HCT116 (cell line): ENCODE results near the gene VGLL2. TPM values are rescaled to one million over a fixed set of nuclear protein-coding genes. Genes with fewer than 3 reads are reported as not detected.

ENCODE experiments used
- ATAC-seq: fragments of 200-7000 bp; cut with Tn5 transposase; 2 replicates; pipeline ENCODE4 v1.9.1; 2020; ENCODE audit warnings: mild to moderate bottlenecking, moderate library complexity
- BruUV-seq: library from RNA; stranded (reverse); fragments of 400-500 nt; replicated peaks from 2 replicates; lab custom pipeline; 2021; lab: Mats Ljungman, UMichigan
- CTCF ChIA-PET: fragments of 300-600 bp; sonication (Branson Sonifier 250); formaldehyde crosslinking; loops from one replicate; lab custom pipeline; 2021; ENCODE audit warnings: antibody characterized with exemption; lab: Charles Lee
- POLR2A ChIA-PET: fragments of 300-600, 350-600 bp; sonication (Branson Sonifier 250); formaldehyde crosslinking; loops from one replicate; lab custom pipeline; 2021; ENCODE audit warnings: antibody characterized with exemption; lab: Charles Lee
- RAD21 ChIA-PET, 2 experiments: fragments of 300-600 bp; sonication (Branson Sonifier 250); formaldehyde crosslinking; loops; one replicate each; lab custom pipeline; 2023; ENCODE audit warnings: low total read pairs in 2 of 2; ENCODE audit not compliant: uncharacterized antibody in 2 of 2, unreplicated experiment in 2 of 2, low non-redundant PET in 1 of 2; lab: Charles Lee
- DNase-seq: peaks from one replicate; pipeline ENCODE4 v3.0.0-alpha.2; 2010; ENCODE audit warnings: low read depth, low spot score
- H2AFZ ChIP-seq: fragments of 200-600 bp; shearing (Covaris generic), sonication (generic); 2 replicates; pipeline ENCODE4 v1.6.1; 2017; ENCODE audit warnings: low read depth, mixed run types, mixed read lengths, antibody characterized with exemption, low read length; ENCODE audit not compliant: poor library complexity, severe bottlenecking
- H3K27ac ChIP-seq: 2 replicates; pipeline ENCODE4 v1.5.1; 2012; ENCODE audit warnings: low read depth, low read length
- H3K27me3 ChIP-seq: fragments of 200-600 bp; sonication (generic); 2 replicates; pipeline ENCODE4 v1.6.1; 2016; ENCODE audit warnings: mixed run types, low read length, mixed read lengths; ENCODE audit not compliant: insufficient read depth
- H3K36me3 ChIP-seq, 2 experiments: fragments of 200-500 bp in 1 of 2; fragments of 200-600 bp in 1 of 2; sonication (Bioruptor generic) in 1 of 2; sonication (generic) in 1 of 2; 2 replicates each; pipeline versions ENCODE4 v1.5.1 to v1.6.1; 2014 to 2016; ENCODE audit warnings: low read length in 2 of 2, inconsistent platforms in 1 of 2, mixed read lengths in 1 of 2, mixed run types in 1 of 2; ENCODE audit not compliant: insufficient read depth in 2 of 2, control insufficient read depth in 1 of 2
- H3K4me1 ChIP-seq, 2 experiments: fragments of 200-600 bp in 1 of 2; sonication (generic) in 1 of 2; 2 replicates each; pipeline versions ENCODE4 v1.5.1 to v1.6.1; 2012 to 2017; ENCODE audit warnings: low read length in 2 of 2, inconsistent platforms in 1 of 2, mild to moderate bottlenecking in 1 of 2, mixed read lengths in 1 of 2, mixed run types in 1 of 2, moderate library complexity in 1 of 2; ENCODE audit not compliant: insufficient read depth in 2 of 2, control insufficient read depth in 1 of 2
- H3K4me2 ChIP-seq: fragments of 200-600 bp; sonication (generic); 2 replicates; pipeline ENCODE4 v1.6.1; 2017; ENCODE audit warnings: mixed run types, low read length, mixed read lengths
- H3K4me3 ChIP-seq, 2 experiments: fragments of 200-600 bp in 1 of 2; sonication (generic) in 1 of 2; replicated peaks in 1 of 2; 2 replicates each; pipeline ENCODE4 v1.5.1; 2011 to 2016; ENCODE audit warnings: low read length in 2 of 2, control low read depth in 1 of 2, low read depth in 1 of 2, mild to moderate bottlenecking in 1 of 2, mixed read lengths in 1 of 2, mixed run types in 1 of 2
- H3K79me2 ChIP-seq: fragments of 200-600 bp; sonication (generic); 2 replicates; pipeline ENCODE4 v1.6.1; 2017; ENCODE audit warnings: mild to moderate bottlenecking, mixed run types, low read length, moderate library complexity, mixed read lengths; ENCODE audit not compliant: insufficient read depth
- H3K9ac ChIP-seq: fragments of 200-600 bp; sonication (generic); 2 replicates; pipeline ENCODE4 v1.6.1; 2016; ENCODE audit warnings: low read length, mixed read lengths
- H3K9me2 ChIP-seq: fragments of 200-600 bp; sonication (generic), shearing (Covaris generic); 2 replicates; pipeline ENCODE4 v1.6.1; 2017; ENCODE audit warnings: mixed run types, mild to moderate bottlenecking, moderate library complexity; ENCODE audit not compliant: insufficient read depth
- H3K9me3 ChIP-seq, 2 experiments: fragments of 200-500 bp in 1 of 2; fragments of 200-600 bp in 1 of 2; sonication (Bioruptor generic) in 1 of 2; sonication (generic) in 1 of 2; 2 replicates each; pipeline ENCODE4 v1.6.1; 2014 to 2017; ENCODE audit warnings: low read length in 2 of 2, mixed read lengths in 2 of 2, inconsistent platforms in 1 of 2, low read depth in 1 of 2, mild to moderate bottlenecking in 1 of 2, mixed run types in 1 of 2, moderate library complexity in 1 of 2; ENCODE audit not compliant: control insufficient read depth in 1 of 2, insufficient read depth in 1 of 2
- H4K20me1 ChIP-seq: fragments of 200-600 bp; sonication (generic), shearing (Covaris generic); 2 replicates; pipeline ENCODE4 v1.6.1; 2017; ENCODE audit warnings: mixed run types, mild to moderate bottlenecking, moderate library complexity; ENCODE audit not compliant: insufficient read depth
- CEBPB ChIP-seq: IDR thresholded peaks from 2 replicates; pipeline ENCODE4 v1.6.1; 2012; ENCODE audit warnings: low read depth
- EGR1 ChIP-seq: IDR thresholded peaks from 2 replicates; pipeline ENCODE4 v1.6.1; 2012; ENCODE audit warnings: low read depth
- ELF1 ChIP-seq: IDR thresholded peaks from 2 replicates; pipeline ENCODE4 v1.6.1; 2012; ENCODE audit warnings: low read depth, borderline replicate concordance
- EZH2phosphoT487 ChIP-seq: fragments of 200-600 bp; IDR thresholded peaks from 2 replicates; pipeline ENCODE4 v1.6.1; 2018; ENCODE audit warnings: antibody characterized with exemption, borderline replicate concordance
- FOSL1 ChIP-seq: IDR thresholded peaks from 2 replicates; pipeline ENCODE4 v1.6.1; 2012; ENCODE audit warnings: low read depth
- POLR2A ChIP-seq: IDR thresholded peaks from 2 replicates; pipeline ENCODE4 v1.7.0; 2011; ENCODE audit warnings: borderline replicate concordance; ENCODE audit not compliant: insufficient read depth, insufficient read length; ENCODE audit errors: extremely low read depth
- POLR2AphosphoS5 ChIP-seq: IDR thresholded peaks from 2 replicates; pipeline ENCODE4 v1.6.1; 2011; ENCODE audit warnings: mild to moderate bottlenecking, low read depth, low read length, moderate library complexity
- RAD21 ChIP-seq: IDR thresholded peaks from 2 replicates; pipeline ENCODE4 v1.6.1; 2012; ENCODE audit warnings: low read depth, mild to moderate bottlenecking
- TCF7L2 ChIP-seq: IDR thresholded peaks from 2 replicates; pipeline ENCODE4 v1.7.0; 2011; ENCODE audit warnings: borderline replicate concordance, inconsistent platforms; ENCODE audit not compliant: insufficient read depth, insufficient read length; ENCODE audit errors: extremely low read depth
- YY1 ChIP-seq: IDR thresholded peaks from 2 replicates; pipeline ENCODE4 v1.6.1; 2011; ENCODE audit warnings: low read length, low read depth, moderate library complexity, mild to moderate bottlenecking; ENCODE audit not compliant: insufficient replicate concordance; ENCODE audit errors: extremely low read depth
- ZFX ChIP-seq: fragments of 450-650 bp; IDR thresholded peaks from 2 replicates; pipeline ENCODE4 v1.6.1; 2017
- ZNF274 ChIP-seq: fragments of 200-500 bp; sonication (Bioruptor generic); IDR thresholded peaks from 2 replicates; pipeline ENCODE4 v1.6.1; 2014; ENCODE audit warnings: mild to moderate bottlenecking, low read depth, low read length, inconsistent platforms
- intact Hi-C: fragments of 100-400 bp; cut with micrococcal nuclease; formaldehyde crosslinking; loops from 2 replicates; pipeline ENCODE4 v1.10.0; 2022
- total RNA-seq: library from RNA; stranded (reverse); gene quantifications from one replicate; pipeline ENCODE4 v1.2.1, GENCODE V29; 2021; ENCODE audit not compliant: unreplicated experiment
- TF ChIP-seq, protein P1 (sequence below): IDR thresholded peaks from 2 replicates; pipeline ENCODE4 v1.6.1; 2012
- TF ChIP-seq, protein P2 (sequence below): IDR thresholded peaks from 2 replicates; pipeline ENCODE4 v1.6.1; 2011; ENCODE audit warnings: mild to moderate bottlenecking, low read length, moderate library complexity; ENCODE audit not compliant: insufficient replicate concordance; ENCODE audit errors: extremely low read depth
- TF ChIP-seq, protein P3 (sequence below), 3 experiments: fragments of 200-600 bp in 1 of 3; sonication (generic) in 1 of 3; IDR thresholded peaks in 2 of 3; conservative IDR thresholded peaks in 1 of 3; 2 replicates each; pipeline ENCODE4 v1.5.1; 2012 to 2017; ENCODE audit warnings: low read depth in 2 of 3, low read length in 2 of 3, antibody characterized with exemption in 1 of 3, borderline replicate concordance in 1 of 3, control low read depth in 1 of 3, mild to moderate bottlenecking in 1 of 3, mixed read lengths in 1 of 3, mixed run types in 1 of 3, moderate library complexity in 1 of 3; ENCODE audit not compliant: insufficient read depth in 1 of 3

The VGLL2 gene
- total RNA-seq, 1 experiment from 2014 or later, result not detected

DNA sequence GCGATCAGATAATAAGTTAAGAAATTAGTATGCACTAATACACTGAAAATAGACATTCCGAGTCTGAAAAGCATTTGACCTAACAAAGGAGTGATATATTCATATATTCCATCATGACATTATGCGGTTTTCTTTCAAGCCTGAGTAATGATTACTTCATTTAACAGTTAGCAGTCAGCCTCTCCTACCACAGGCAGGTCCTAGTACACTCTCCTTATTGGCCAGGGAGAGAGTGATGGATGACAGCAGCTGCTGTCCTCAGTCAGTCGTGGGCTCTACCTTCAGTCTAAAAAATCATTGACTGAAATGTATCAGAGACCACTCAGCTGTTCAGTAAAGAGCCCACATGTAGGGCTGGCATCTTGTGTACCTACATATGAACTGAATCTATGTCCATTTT, 33.2 kb upstream of the VGLL2 start:
- H3K9me3 ChIP-seq, result no peaks in the 10 kb centered on the region
- H4K20me1 ChIP-seq, result no peaks in the 10 kb centered on the region
- no peak overlapping the region for H3K4me2 ChIP-seq
- TF ChIP-seq POLR2AphosphoS5 (no peak), CEBPB (no peak), RAD21 (no peak), TCF7L2 (no peak)
- TF ChIP-seq, protein P1, sequence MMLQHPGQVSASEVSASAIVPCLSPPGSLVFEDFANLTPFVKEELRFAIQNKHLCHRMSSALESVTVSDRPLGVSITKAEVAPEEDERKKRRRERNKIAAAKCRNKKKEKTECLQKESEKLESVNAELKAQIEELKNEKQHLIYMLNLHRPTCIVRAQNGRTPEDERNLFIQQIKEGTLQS, result no peak
- ChIA-PET RAD21 (no interaction called here), POLR2A (no interaction called here), CTCF (no interaction called here)
- no peak overlapping the region for H3K27ac ChIP-seq
- no peaks in the 10 kb centered on the region for H3K36me3 ChIP-seq
- no peaks in the 10 kb centered on the region for H3K27me3 ChIP-seq
- no peak overlapping the region for H3K4me3 ChIP-seq
- H2AFZ ChIP-seq, result no peak overlapping the region
- no TSS peak for BruUV-seq
- no peaks in the 10 kb centered on the region for H3K9me2 ChIP-seq
- H3K79me2 ChIP-seq, result no peaks in the 10 kb centered on the region
- no peak overlapping the region for H3K9ac ChIP-seq
- intact Hi-C loops, result no loop called here
- 0 out of 4 replicates have a peak, but pooled peaks cover 0 to under 1% of the 10 kb centered on the region in 2 experiments for H3K4me1 ChIP-seq
- DNase-seq, result no peak
- ATAC-seq, result no peak

DNA sequence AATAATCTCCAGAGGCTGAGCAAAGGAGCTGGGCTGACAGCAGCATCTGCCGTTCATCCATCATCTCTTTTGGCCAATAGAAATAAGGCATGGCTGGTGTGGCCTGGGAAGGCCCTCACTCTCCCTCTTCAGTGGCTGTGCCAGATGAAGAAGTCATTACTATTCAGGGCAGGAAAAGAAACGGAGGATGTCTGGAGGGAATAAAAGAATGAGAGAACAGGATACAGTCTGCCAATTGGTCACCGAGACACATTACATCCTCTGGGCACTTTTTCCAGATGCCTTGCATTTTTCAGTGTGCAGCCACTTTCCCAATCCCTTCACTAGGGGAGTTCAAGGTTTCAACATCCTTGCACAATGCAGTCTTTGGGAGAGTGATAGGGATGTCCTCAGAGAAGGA, 32.2 kb upstream of the VGLL2 start:
- H3K27ac ChIP-seq, result no peak overlapping the region
- no peaks in the 10 kb centered on the region for H3K27me3 ChIP-seq
- no TSS peak for BruUV-seq
- H3K9me3 ChIP-seq, result no peaks in the 10 kb centered on the region
- H4K20me1 ChIP-seq, result no peaks in the 10 kb centered on the region
- ChIA-PET RAD21 (no interaction called here), POLR2A (no interaction called here), CTCF (no interaction called here)
- H3K4me3 ChIP-seq, result no peak overlapping the region
- no peaks in the 10 kb centered on the region for H3K9me2 ChIP-seq
- H3K4me1 ChIP-seq, result peaks cover 0 to 10% of the 10 kb centered on the region in 2 experiments; a peak in 2 of 4 replicates
- H2AFZ ChIP-seq, result no peak overlapping the region
- no peak overlapping the region for H3K9ac ChIP-seq
- no peak for DNase-seq
- H3K4me2 ChIP-seq, result no peak overlapping the region
- no peaks in the 10 kb centered on the region for H3K36me3 ChIP-seq
- no peak for ATAC-seq
- intact Hi-C loops, result no loop called here
- H3K79me2 ChIP-seq, result no peaks in the 10 kb centered on the region
- TF ChIP-seq, protein P2, sequence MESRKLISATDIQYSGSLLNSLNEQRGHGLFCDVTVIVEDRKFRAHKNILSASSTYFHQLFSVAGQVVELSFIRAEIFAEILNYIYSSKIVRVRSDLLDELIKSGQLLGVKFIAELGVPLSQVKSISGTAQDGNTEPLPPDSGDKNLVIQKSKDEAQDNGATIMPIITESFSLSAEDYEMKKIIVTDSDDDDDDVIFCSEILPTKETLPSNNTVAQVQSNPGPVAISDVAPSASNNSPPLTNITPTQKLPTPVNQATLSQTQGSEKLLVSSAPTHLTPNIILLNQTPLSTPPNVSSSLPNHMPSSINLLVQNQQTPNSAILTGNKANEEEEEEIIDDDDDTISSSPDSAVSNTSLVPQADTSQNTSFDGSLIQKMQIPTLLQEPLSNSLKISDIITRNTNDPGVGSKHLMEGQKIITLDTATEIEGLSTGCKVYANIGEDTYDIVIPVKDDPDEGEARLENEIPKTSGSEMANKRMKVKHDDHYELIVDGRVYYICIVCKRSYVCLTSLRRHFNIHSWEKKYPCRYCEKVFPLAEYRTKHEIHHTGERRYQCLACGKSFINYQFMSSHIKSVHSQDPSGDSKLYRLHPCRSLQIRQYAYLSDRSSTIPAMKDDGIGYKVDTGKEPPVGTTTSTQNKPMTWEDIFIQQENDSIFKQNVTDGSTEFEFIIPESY, result no peak
- TF ChIP-seq EZH2phosphoT487 (no peak), FOSL1 (no peak), RAD21 (no peak), ZFX (no peak), EGR1 (no peak), CEBPB (no peak), ZNF274 (no peak), POLR2A (no peak), POLR2AphosphoS5 (no peak), YY1 (no peak), TCF7L2 (no peak), ELF1 (no peak)
- TF ChIP-seq, protein P1, result no peak
- TF ChIP-seq, protein P3, sequence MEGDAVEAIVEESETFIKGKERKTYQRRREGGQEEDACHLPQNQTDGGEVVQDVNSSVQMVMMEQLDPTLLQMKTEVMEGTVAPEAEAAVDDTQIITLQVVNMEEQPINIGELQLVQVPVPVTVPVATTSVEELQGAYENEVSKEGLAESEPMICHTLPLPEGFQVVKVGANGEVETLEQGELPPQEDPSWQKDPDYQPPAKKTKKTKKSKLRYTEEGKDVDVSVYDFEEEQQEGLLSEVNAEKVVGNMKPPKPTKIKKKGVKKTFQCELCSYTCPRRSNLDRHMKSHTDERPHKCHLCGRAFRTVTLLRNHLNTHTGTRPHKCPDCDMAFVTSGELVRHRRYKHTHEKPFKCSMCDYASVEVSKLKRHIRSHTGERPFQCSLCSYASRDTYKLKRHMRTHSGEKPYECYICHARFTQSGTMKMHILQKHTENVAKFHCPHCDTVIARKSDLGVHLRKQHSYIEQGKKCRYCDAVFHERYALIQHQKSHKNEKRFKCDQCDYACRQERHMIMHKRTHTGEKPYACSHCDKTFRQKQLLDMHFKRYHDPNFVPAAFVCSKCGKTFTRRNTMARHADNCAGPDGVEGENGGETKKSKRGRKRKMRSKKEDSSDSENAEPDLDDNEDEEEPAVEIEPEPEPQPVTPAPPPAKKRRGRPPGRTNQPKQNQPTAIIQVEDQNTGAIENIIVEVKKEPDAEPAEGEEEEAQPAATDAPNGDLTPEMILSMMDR (IDR thresholded peaks at IDR 0.05 in 2 of 3, conservative IDR thresholded peaks at IDR 0.05 in 1 of 3; ENCODE audit: borderline replicate concordance in 1 of 3, insufficient read depth in 1 of 3, low read depth in 2 of 3, low read length in 2 of 3), result no peak
